H9 (cell line): ENCODE data around the gene SCUBE1. TPM values are rescaled to one million over a fixed set of nuclear protein-coding genes. Genes with fewer than 3 reads are reported as not detected.

ENCODE experiments used
- DNase-seq: peaks from one replicate; pipeline ENCODE4 v3.0.0-alpha.2; 2017
- H2AFZ ChIP-seq: one replicate; pipeline ENCODE4 v1.6.1; 2013; ENCODE audit warnings: mild to moderate bottlenecking, low read length, control low read depth, moderate library complexity
- H2AK5ac ChIP-seq: 2 replicates; pipeline ENCODE4 v1.6.1; 2013; ENCODE audit warnings: low read length, control low read depth, mixed read lengths; ENCODE audit not compliant: insufficient read length
- H2BK120ac ChIP-seq: one replicate; pipeline ENCODE4 v1.6.1; 2013; ENCODE audit warnings: low read depth, mild to moderate bottlenecking, low read length, control low read depth, inconsistent platforms; ENCODE audit not compliant: poor library complexity, severe bottlenecking
- H2BK12ac ChIP-seq: 2 replicates; pipeline ENCODE4 v1.6.1; 2013; ENCODE audit warnings: low read length, control low read depth, mixed read lengths, low read depth; ENCODE audit not compliant: insufficient read length
- H2BK15ac ChIP-seq: 2 replicates; pipeline ENCODE4 v1.6.1; 2013; ENCODE audit warnings: low read depth, low read length, control low read depth
- H2BK20ac ChIP-seq: one replicate; pipeline ENCODE4 v1.6.1; 2013; ENCODE audit warnings: low read depth, mild to moderate bottlenecking, low read length, control low read depth, inconsistent platforms; ENCODE audit not compliant: poor library complexity, severe bottlenecking
- H2BK5ac ChIP-seq: 2 replicates; pipeline ENCODE4 v1.6.1; 2013; ENCODE audit warnings: low read length, control low read depth, mixed read lengths; ENCODE audit not compliant: insufficient read length
- H3K14ac ChIP-seq: 2 replicates; pipeline ENCODE4 v1.6.1; 2013; ENCODE audit warnings: low read length, control low read depth; ENCODE audit not compliant: insufficient read depth
- H3K18ac ChIP-seq: 2 replicates; pipeline ENCODE4 v1.6.1; 2013; ENCODE audit warnings: low read depth, mild to moderate bottlenecking, mixed read lengths, low read length, control low read depth; ENCODE audit not compliant: insufficient read length
- H3K23ac ChIP-seq: 2 replicates; pipeline ENCODE4 v1.6.1; 2013; ENCODE audit warnings: low read length, control low read depth, mixed read lengths, low read depth; ENCODE audit not compliant: insufficient read length
- H3K23me2 ChIP-seq: 2 replicates; pipeline ENCODE4 v1.6.1; 2013; ENCODE audit warnings: low read depth, mild to moderate bottlenecking, mixed read lengths, low read length, control low read depth; ENCODE audit not compliant: insufficient read length, poor library complexity, severe bottlenecking
- H3K27ac ChIP-seq: 2 replicates; pipeline ENCODE4 v1.5.1; 2013; ENCODE audit warnings: low read length, control low read depth, mixed read lengths, low read depth; ENCODE audit not compliant: insufficient read length
- H3K27me3 ChIP-seq: 2 replicates; pipeline ENCODE4 v1.6.1; 2013; ENCODE audit warnings: low read length, control low read depth, inconsistent platforms; ENCODE audit not compliant: insufficient read depth
- H3K4ac ChIP-seq: 2 replicates; pipeline ENCODE4 v1.6.1; 2013; ENCODE audit warnings: low read depth, mild to moderate bottlenecking, control low read depth, inconsistent platforms, low read length, moderate library complexity
- H3K4me1 ChIP-seq: 2 replicates; pipeline ENCODE4 v1.6.1; 2013; ENCODE audit warnings: low read length, control low read depth, inconsistent platforms; ENCODE audit not compliant: insufficient read depth
- H3K4me2 ChIP-seq: 2 replicates; pipeline ENCODE4 v1.6.1; 2013; ENCODE audit warnings: low read length, control low read depth, mixed read lengths; ENCODE audit not compliant: insufficient read length, insufficient read depth
- H3K56ac ChIP-seq: 2 replicates; pipeline ENCODE4 v1.6.1; 2013; ENCODE audit warnings: low read depth, mild to moderate bottlenecking, mixed read lengths, low read length, control low read depth; ENCODE audit not compliant: insufficient read length
- H3K79me1 ChIP-seq: 2 replicates; pipeline ENCODE4 v1.6.1; 2013; ENCODE audit warnings: low read depth, mild to moderate bottlenecking, moderate library complexity, low read length, control low read depth, inconsistent platforms; ENCODE audit not compliant: insufficient read depth, poor library complexity, severe bottlenecking
- H3K79me2 ChIP-seq: 2 replicates; pipeline ENCODE4 v1.6.1; 2013; ENCODE audit warnings: low read length, control low read depth, inconsistent platforms; ENCODE audit not compliant: insufficient read depth
- H3K9ac ChIP-seq: 2 replicates; pipeline ENCODE4 v1.6.1; 2013; ENCODE audit warnings: low read length, control low read depth, mixed read lengths; ENCODE audit not compliant: insufficient read length; ENCODE audit errors: extremely low read depth
- H3K9me3 ChIP-seq: one replicate; pipeline ENCODE4 v1.6.1; 2013; ENCODE audit warnings: low read depth, low read length, inconsistent platforms; ENCODE audit not compliant: control insufficient read depth
- H3T11ph ChIP-seq: one replicate; pipeline ENCODE4 v1.6.1; 2013; ENCODE audit warnings: mild to moderate bottlenecking, low read length, control low read depth, inconsistent platforms
- H4K20me1 ChIP-seq: one replicate; pipeline ENCODE4 v1.6.1; 2013; ENCODE audit not compliant: control insufficient read depth, insufficient read length, insufficient read depth
- H4K5ac ChIP-seq: 2 replicates; pipeline ENCODE4 v1.6.1; 2013; ENCODE audit warnings: low read depth, mild to moderate bottlenecking, mixed read lengths, low read length, control low read depth; ENCODE audit not compliant: insufficient read length
- H4K8ac ChIP-seq: replicated peaks from 2 replicates; pipeline ENCODE4 v1.6.1; 2013; ENCODE audit warnings: low read length, control low read depth, mixed read lengths, low read depth; ENCODE audit not compliant: insufficient read length
- H4K91ac ChIP-seq: 2 replicates; pipeline ENCODE4 v1.6.1; 2013; ENCODE audit warnings: low read depth, mild to moderate bottlenecking, moderate library complexity, mixed read lengths, low read length, control low read depth; ENCODE audit not compliant: insufficient read length
- H3K27ac Mint-ChIP-seq, 3 experiments: 2 replicates in 2 of 3; 3 replicates in 1 of 3; pipeline ENCODE4 v1.8.0; 2020 to 2021; ENCODE audit warnings: mixed read lengths in 3 of 3, mild to moderate bottlenecking in 1 of 3, moderate library complexity in 1 of 3
- H3K27me3 Mint-ChIP-seq: 2 replicates; pipeline ENCODE4 v1.8.0; 2021; ENCODE audit warnings: low read depth, mild to moderate bottlenecking, moderate library complexity, mixed read lengths
- H3K36me3 Mint-ChIP-seq, 3 experiments: 2 replicates in 2 of 3; 3 replicates in 1 of 3; pipeline ENCODE4 v1.8.0; 2020 to 2021; ENCODE audit warnings: low read depth in 3 of 3, mixed read lengths in 3 of 3; ENCODE audit not compliant: insufficient read depth in 1 of 3
- H3K4me1 Mint-ChIP-seq, 2 experiments: 2 replicates each; pipeline ENCODE4 v1.8.0; 2020; ENCODE audit warnings: mixed read lengths in 2 of 2
- H3K4me3 Mint-ChIP-seq, 2 experiments: 2 replicates in 1 of 2; 3 replicates in 1 of 2; pipeline ENCODE4 v1.8.0; 2020 to 2021; ENCODE audit warnings: mild to moderate bottlenecking in 2 of 2, mixed read lengths in 2 of 2, moderate library complexity in 1 of 2
- H3K9me3 Mint-ChIP-seq, 2 experiments: 2 replicates in 1 of 2; 3 replicates in 1 of 2; pipeline ENCODE4 v1.8.0; 2020; ENCODE audit warnings: mild to moderate bottlenecking in 2 of 2, mixed read lengths in 2 of 2, moderate library complexity in 1 of 2
- WGBS: extraction: QIAGEN DNeasy Blood & Tissue Kit; methylation state at CpG from one replicate; pipeline ENCODE4 v1.1.7; 2013; ENCODE audit warnings: missing lambda C conversion rate, low lambda C conversion rate, mixed read lengths; ENCODE audit not compliant: insufficient read length; ENCODE audit errors: extremely low coverage; 5-methylcytosine and 5-hydroxymethylcytosine counted together
- total RNA-seq: library from RNA; stranded (reverse); gene quantifications from 2 replicates; pipeline ENCODE4 v1.2.1, GENCODE V29; 2021
- TF ChIP-seq, protein P1 (sequence below): fragments of 200-600 bp; sonication (generic); conservative IDR thresholded peaks from 3 replicates; pipeline ENCODE4 v1.8.0; 2021; ENCODE audit warnings: antibody characterized with exemption, mild to moderate bottlenecking

The SCUBE1 gene
- total RNA-seq, 1 experiment from 2014 or later: 1.2 TPM

DNA sequence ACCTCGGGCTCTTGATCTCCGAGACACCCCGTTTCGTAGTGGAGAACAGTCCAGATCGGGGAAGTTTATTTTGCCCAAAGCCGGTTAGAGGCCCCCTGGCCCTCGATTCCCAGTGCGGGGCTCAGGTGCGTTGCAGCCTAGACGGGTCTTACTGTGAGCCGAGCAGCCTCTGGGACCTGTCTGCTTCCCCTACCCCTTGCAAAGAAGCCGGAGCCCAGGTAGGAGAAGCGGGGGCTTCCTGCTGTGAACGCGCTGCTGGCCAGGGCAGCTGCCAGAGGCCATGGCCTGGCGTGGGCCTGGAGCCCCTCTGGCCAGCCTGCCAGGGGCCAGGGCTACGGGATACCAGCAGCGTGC is 191.2 kb downstream of the SCUBE1 start:
- H3K4me2 ChIP-seq: peak overlapping the region; percentile 50
- no peak overlapping the region for H2AK5ac ChIP-seq
- no peak overlapping the region for H3K23ac ChIP-seq
- no peak overlapping the region for H4K5ac ChIP-seq
- H3K4me1 ChIP-seq: no peaks in the 10 kb centered on the region; the same call in 1 of the 2 replicates
- no peak overlapping the region for H2BK12ac ChIP-seq
- DNase-seq: no peak
- Mint-ChIP-seq H3K27me3 (peaks cover 24% of the 10 kb centered on the region), H3K36me3 (no peaks in the 10 kb centered on the region), H3K9me3 (no peaks in the 10 kb centered on the region), H3K27ac (no peak overlapping the region), H3K4me1 (peaks cover 3 to 25% of the 10 kb centered on the region in 2 experiments), H3K4me3 (peak overlapping the region; percentile 39 to 73)
- H2BK5ac ChIP-seq: no peak overlapping the region
- no peak overlapping the region for H2BK15ac ChIP-seq
- no peaks in the 10 kb centered on the region for H3K9me3 ChIP-seq
- no peak overlapping the region for H3T11ph ChIP-seq
- H4K8ac ChIP-seq: no peak overlapping the region
- H3K14ac ChIP-seq: peak overlapping the region; percentile 10; the same call in 1 of the 2 replicates
- H3K23me2 ChIP-seq: no peaks in the 10 kb centered on the region
- H3K79me2 ChIP-seq: no peaks in the 10 kb centered on the region
- H3K27me3 ChIP-seq: no peaks in the 10 kb centered on the region; the same call in 1 of the 2 replicates
- WGBS: no CpG with 5 or more reads among the region's 18 CpGs
- no peak overlapping the region for H3K9ac ChIP-seq
- no peak overlapping the region for H2BK120ac ChIP-seq
- TF ChIP-seq, protein P1, sequence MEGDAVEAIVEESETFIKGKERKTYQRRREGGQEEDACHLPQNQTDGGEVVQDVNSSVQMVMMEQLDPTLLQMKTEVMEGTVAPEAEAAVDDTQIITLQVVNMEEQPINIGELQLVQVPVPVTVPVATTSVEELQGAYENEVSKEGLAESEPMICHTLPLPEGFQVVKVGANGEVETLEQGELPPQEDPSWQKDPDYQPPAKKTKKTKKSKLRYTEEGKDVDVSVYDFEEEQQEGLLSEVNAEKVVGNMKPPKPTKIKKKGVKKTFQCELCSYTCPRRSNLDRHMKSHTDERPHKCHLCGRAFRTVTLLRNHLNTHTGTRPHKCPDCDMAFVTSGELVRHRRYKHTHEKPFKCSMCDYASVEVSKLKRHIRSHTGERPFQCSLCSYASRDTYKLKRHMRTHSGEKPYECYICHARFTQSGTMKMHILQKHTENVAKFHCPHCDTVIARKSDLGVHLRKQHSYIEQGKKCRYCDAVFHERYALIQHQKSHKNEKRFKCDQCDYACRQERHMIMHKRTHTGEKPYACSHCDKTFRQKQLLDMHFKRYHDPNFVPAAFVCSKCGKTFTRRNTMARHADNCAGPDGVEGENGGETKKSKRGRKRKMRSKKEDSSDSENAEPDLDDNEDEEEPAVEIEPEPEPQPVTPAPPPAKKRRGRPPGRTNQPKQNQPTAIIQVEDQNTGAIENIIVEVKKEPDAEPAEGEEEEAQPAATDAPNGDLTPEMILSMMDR: no peak
- H3K4ac ChIP-seq: no peak overlapping the region
- H2AFZ ChIP-seq: no peak overlapping the region
- no peak overlapping the region for H2BK20ac ChIP-seq
- H4K20me1 ChIP-seq: no peaks in the 10 kb centered on the region
- H3K79me1 ChIP-seq: no peaks in the 10 kb centered on the region
- no peak overlapping the region for H3K56ac ChIP-seq
- no peak overlapping the region for H3K18ac ChIP-seq
- H3K27ac ChIP-seq: no peak overlapping the region
- no peak overlapping the region for H4K91ac ChIP-seq
